ENCODE measurements around the gene DSG1. TPM values are rescaled to one million over a fixed set of nuclear protein-coding genes. Genes with fewer than 3 reads are reported as not detected.

DSG1 gene
- total RNA-seq, 6 experiments from 2014 or later: 0.29 to 4.3 (median 1.4) TPM

DNA sequence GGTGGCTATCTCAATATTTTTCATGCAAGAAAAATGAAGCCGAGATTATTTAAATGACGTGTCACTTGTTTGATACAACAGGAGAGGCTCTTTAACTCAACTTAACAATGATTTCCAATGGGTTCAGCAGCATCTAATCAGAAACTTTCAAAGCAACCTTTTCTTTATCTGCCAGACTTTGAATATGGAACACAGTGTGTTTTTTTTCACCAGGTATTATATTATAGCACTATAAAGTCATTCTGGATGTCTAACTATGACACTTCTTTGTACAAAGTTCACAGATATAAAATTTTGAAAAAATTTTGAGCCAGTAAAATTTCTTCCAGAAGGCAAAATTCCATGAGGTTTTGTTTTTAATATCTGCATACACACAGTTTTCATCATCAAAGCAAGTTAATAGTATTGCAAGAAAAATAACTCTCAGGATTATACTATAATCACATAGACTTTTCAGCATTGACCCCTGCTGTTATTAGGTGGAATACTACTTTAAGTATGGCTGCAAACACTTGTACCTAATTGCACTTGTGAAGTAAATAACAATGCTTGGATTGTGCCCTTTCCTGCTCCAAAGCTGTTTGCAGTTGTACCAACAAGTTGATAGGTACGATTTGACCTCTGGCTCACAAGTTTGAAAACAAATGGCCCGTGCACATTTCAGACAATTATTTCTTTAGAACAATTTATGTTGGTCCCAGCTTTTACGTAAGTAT is 44.0 kb upstream of the DSG1 start:
- peak overlapping the region in 2 of 3 donors; percentile 22 to 33 for H3K27ac ChIP-seq
- H3K9me3 ChIP-seq: no peaks in the 10 kb centered on the region
- WGBS (ENCODE audit: insufficient coverage, low coverage, low lambda C conversion rate, missing lambda C conversion rate): 41% methylated on average over 5 of the region's 5 CpGs
- TF ChIP-seq, protein P1, sequence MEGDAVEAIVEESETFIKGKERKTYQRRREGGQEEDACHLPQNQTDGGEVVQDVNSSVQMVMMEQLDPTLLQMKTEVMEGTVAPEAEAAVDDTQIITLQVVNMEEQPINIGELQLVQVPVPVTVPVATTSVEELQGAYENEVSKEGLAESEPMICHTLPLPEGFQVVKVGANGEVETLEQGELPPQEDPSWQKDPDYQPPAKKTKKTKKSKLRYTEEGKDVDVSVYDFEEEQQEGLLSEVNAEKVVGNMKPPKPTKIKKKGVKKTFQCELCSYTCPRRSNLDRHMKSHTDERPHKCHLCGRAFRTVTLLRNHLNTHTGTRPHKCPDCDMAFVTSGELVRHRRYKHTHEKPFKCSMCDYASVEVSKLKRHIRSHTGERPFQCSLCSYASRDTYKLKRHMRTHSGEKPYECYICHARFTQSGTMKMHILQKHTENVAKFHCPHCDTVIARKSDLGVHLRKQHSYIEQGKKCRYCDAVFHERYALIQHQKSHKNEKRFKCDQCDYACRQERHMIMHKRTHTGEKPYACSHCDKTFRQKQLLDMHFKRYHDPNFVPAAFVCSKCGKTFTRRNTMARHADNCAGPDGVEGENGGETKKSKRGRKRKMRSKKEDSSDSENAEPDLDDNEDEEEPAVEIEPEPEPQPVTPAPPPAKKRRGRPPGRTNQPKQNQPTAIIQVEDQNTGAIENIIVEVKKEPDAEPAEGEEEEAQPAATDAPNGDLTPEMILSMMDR (IDR thresholded peaks at IDR 0.05): no peak
- TF ChIP-seq POLR2A (IDR thresholded peaks at IDR 0.05): no peak
- intact Hi-C loops (cut with DNase I): no loop called here
- H3K4me3 ChIP-seq: no peak overlapping the region
- DNase-seq: no peak
- peak; percentile 51 to 84 (median 82) for ATAC-seq
- H3K4me1 ChIP-seq: peaks cover 0 to 23% (median 4%) of the 10 kb centered on the region in 4 donors
- H3K36me3 ChIP-seq: no peaks in the 10 kb centered on the region
- no peaks in the 10 kb centered on the region for H3K27me3 ChIP-seq

- H3K9me3 ChIP-seq: no peaks in the 10 kb centered on the region
- intact Hi-C loops (cut with DNase I): no loop called here
- no peak overlapping the region for H3K4me3 ChIP-seq
- TF ChIP-seq POLR2A (IDR thresholded peaks at IDR 0.05): no peak
- TF ChIP-seq, protein P1 (IDR thresholded peaks at IDR 0.05): no peak
- peak overlapping the region in 2 of 3 donors; percentile 22 to 33 for H3K27ac ChIP-seq
- 17% methylated on average over 2 of the region's 2 CpGs for WGBS (ENCODE audit: insufficient coverage, low coverage, low lambda C conversion rate, missing lambda C conversion rate)
- no peaks in the 10 kb centered on the region for H3K36me3 ChIP-seq
- H3K4me1 ChIP-seq: peaks cover 0 to 17% (median 4%) of the 10 kb centered on the region in 4 donors
- no peaks in the 10 kb centered on the region for H3K27me3 ChIP-seq
- DNase-seq (peak; percentile 66 to 71 (median 71)), ATAC-seq (peak; percentile 75 to 84 (median 83))
Measured at GRCh38 chr18:31274931-31275330, 43.0 kb upstream of the DSG1 start.

- ATAC-seq: peak in 1 of 4 donors; percentile 71
- DNase-seq: no peak
- TF ChIP-seq, protein P1 (IDR thresholded peaks at IDR 0.05): no peak
- TF ChIP-seq POLR2A (IDR thresholded peaks at IDR 0.05): no peak
- no peaks in the 10 kb centered on the region for H3K9me3 ChIP-seq
- H3K36me3 ChIP-seq: no peaks in the 10 kb centered on the region
- H3K27me3 ChIP-seq: no peaks in the 10 kb centered on the region
- no peak overlapping the region for H3K27ac ChIP-seq
- intact Hi-C loops (cut with DNase I): no loop called here
- 46% methylated on average over 3 of the region's 3 CpGs for WGBS (ENCODE audit: insufficient coverage, low coverage, low lambda C conversion rate, missing lambda C conversion rate)
- H3K4me1 ChIP-seq: peaks cover 0 to 12% (median 4%) of the 10 kb centered on the region in 4 donors
- H3K4me3 ChIP-seq: no peak overlapping the region
Measured at GRCh38 chr18:31275722-31276463, 42.1 kb upstream of the DSG1 start.

GRCh38 chr18:31278609-31279071 is 39.3 kb upstream of the DSG1 start:
- WGBS (ENCODE audit: insufficient coverage, low coverage, low lambda C conversion rate, missing lambda C conversion rate): 88% methylated on average over 1 of the region's 1 CpG
- TF ChIP-seq, protein P1 (IDR thresholded peaks at IDR 0.05): no peak
- TF ChIP-seq POLR2A (IDR thresholded peaks at IDR 0.05): no peak

More at GRCh38 chr18:31278609-31279071, 39.3 kb upstream of the DSG1 start:
- H3K9me3 ChIP-seq: no peaks in the 10 kb centered on the region
- ATAC-seq (no peak), DNase-seq (no peak)
- no peaks in the 10 kb centered on the region for H3K27me3 ChIP-seq
- no peaks in the 10 kb centered on the region for H3K36me3 ChIP-seq
- no peak overlapping the region for H3K4me3 ChIP-seq
- H3K27ac ChIP-seq: no peak overlapping the region
- H3K4me1 ChIP-seq: peaks cover 0 to 12% (median 4%) of the 10 kb centered on the region in 4 donors
- intact Hi-C loops (cut with DNase I): no loop called here
